Stimulated activated effector memory CD8-positive, alpha-beta T cell treated with anti-CD3 and anti-CD28 coated beads, Interleukin-12 subunit alpha, Interleukin-12 subunit beta, amount 100 ng/mL, for 72 hours (primary cell): ENCODE data around the gene COL17A1.
A peak's percentile ranks its signal among the peaks of the same experiment; 100 is the strongest.

Source experiments
- ATAC-seq: fragments of 150-1000 bp; cut with Tn5 transposase; 2 replicates; pipeline ENCODE4 v1.10.0; 2021
- DNase-seq, 2 donors: peaks; one replicate each; pipeline ENCODE4 v3.0.0; 2021 to 2022; ENCODE audit warnings: low spot score in 2 of 2
- H3K27ac Mint-ChIP-seq: one replicate; pipeline ENCODE4 v1.8.0; 2022; ENCODE audit warnings: mild to moderate bottlenecking, mixed read lengths
- H3K36me3 Mint-ChIP-seq: one replicate; pipeline ENCODE4 v1.8.0; 2022; ENCODE audit warnings: mild to moderate bottlenecking, mixed read lengths
- H3K4me1 Mint-ChIP-seq: one replicate; pipeline ENCODE4 v1.8.0; 2022; ENCODE audit warnings: mixed read lengths
- H3K4me3 Mint-ChIP-seq: one replicate; pipeline ENCODE4 v1.8.0; 2022; ENCODE audit warnings: mild to moderate bottlenecking, mixed read lengths
- H3K9me3 Mint-ChIP-seq: one replicate; pipeline ENCODE4 v1.8.0; 2022; ENCODE audit warnings: mixed read lengths

COL17A1 gene

DNA sequence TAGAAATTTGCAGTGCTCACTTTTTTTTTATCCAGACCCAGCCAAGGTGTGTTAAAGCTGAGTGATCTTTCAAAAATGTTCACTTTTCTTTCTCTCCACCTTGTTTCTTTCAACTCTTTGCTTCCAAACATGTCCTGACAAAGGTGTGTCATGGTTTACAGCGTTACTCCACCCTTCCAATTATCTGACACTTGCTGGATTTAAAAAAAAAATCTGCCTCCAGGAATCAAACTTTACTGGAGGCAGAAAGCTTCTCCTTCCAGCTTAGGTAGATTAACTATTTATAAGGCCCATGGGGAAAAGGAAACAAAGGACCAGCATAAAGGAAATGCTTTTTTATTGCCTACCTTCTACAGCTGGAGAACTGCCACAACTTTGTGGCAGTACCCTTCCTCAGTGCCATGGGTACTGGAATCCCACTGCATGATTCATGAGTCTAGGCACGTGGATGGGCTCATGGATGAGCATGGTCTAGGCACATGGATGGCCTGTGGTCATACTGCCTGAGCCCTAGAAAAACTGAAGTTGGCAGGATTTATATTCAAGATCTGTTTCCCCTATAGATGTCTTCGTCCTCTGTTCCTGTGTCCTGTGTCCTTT is at the start of gene COL17A1:
Gene COL17A1, minus strand, starts transcription at position 80 of the 600 bp plus-strand sequence. CDS start 5,207 bp downstream, outside the sequence.
- H3K27ac Mint-ChIP-seq: no peak within 1 kb of the TSS
- DNase-seq: no peak
- H3K9me3 Mint-ChIP-seq: no peaks in the 10 kb centered on the region
- no peaks in the 10 kb centered on the region for H3K4me1 Mint-ChIP-seq
- H3K4me3 Mint-ChIP-seq: no peak within 1 kb of the TSS
- H3K36me3 Mint-ChIP-seq: no peaks in the 10 kb centered on the region
- ATAC-seq: no peak

- H3K4me3 Mint-ChIP-seq: no peak overlapping the region
- H3K36me3 Mint-ChIP-seq: peaks cover 27% of the 10 kb centered on the region
- no peak overlapping the region for H3K27ac Mint-ChIP-seq
- DNase-seq (no peak), ATAC-seq (no peak)
- H3K4me1 Mint-ChIP-seq: peaks cover 16% of the 10 kb centered on the region
- no peaks in the 10 kb centered on the region for H3K9me3 Mint-ChIP-seq
Observed at GRCh38 chr10:104130041-104130440, 44.4 kb upstream of the COL17A1 start.

DNA sequence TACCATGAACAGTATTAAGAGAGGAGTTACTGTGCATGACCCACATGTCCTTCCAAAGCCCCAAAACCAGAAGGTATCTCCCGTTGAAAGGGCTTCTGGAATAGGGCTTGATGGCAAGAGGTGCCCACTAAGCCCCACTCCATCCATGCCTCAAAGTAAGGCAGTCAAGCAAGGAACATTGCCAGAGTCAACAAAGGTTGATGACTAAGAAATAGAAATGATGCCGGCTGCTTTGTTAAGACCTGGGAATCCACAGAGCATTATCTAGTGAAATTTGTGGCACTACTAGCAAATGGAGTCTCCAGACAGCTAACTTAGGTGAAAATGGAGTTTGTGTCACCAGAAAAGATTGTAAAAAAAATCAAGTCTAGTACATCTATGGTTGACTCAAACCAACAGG is 42.5 kb upstream of the COL17A1 start:
- H3K36me3 Mint-ChIP-seq: peaks cover 41% of the 10 kb centered on the region
- no peaks in the 10 kb centered on the region for H3K9me3 Mint-ChIP-seq
- DNase-seq: no peak
- peaks cover 18% of the 10 kb centered on the region for H3K4me1 Mint-ChIP-seq
- no peak for ATAC-seq
- no peak overlapping the region for H3K4me3 Mint-ChIP-seq
- no peak overlapping the region for H3K27ac Mint-ChIP-seq

DNA sequence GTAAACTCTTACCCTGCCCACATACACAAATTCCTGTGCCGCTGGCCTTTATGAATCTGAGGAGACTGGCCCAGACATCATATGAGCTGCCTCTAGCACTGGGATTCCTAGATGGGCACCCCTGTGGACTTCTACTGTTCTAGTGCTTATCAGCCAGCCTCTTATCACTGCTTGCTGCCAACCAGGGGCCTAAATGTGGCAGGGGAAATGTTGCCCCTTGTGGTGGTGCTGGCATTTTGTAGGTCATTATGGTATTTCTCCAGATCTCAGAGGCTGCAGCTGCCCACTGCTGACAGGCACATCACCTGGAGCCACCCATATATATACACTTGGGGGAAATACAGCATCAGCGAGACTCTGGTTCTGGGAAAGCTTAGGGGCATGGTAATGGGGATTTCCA is 41.7 kb upstream of the COL17A1 start:
- H3K9me3 Mint-ChIP-seq: no peaks in the 10 kb centered on the region
- ATAC-seq: peak; percentile 61
- H3K36me3 Mint-ChIP-seq: peaks cover 41% of the 10 kb centered on the region
- H3K4me1 Mint-ChIP-seq: peaks cover 27% of the 10 kb centered on the region
- H3K27ac Mint-ChIP-seq: peak overlapping the region; percentile 81
- DNase-seq: no peak
- H3K4me3 Mint-ChIP-seq: no peak overlapping the region

DNA sequence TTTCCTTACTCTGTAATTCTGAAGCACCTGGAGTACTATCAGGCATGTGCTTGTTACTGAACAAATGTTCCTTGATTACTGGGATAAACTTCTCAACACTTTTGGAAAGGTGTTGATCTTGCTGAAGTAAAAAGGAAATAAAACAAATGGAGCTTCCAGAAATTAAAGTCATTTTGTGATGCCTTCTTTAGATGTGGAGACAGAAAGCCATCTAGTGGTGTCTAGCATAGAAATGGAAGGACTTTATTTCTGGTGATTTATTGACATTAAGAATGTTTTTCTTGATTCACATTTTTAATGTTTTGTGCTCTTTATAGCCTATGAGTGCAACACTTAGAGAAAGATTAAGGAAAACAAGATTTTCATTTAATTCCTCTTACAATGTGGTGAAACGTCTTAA is 37.7 kb upstream of the COL17A1 start:
- H3K36me3 Mint-ChIP-seq: peaks cover 58% of the 10 kb centered on the region
- ATAC-seq: no peak
- no peak overlapping the region for H3K27ac Mint-ChIP-seq
- no peak for DNase-seq
- no peaks in the 10 kb centered on the region for H3K9me3 Mint-ChIP-seq
- H3K4me3 Mint-ChIP-seq: peak overlapping the region; percentile 84
- H3K4me1 Mint-ChIP-seq: peaks cover 35% of the 10 kb centered on the region

- peak overlapping the region; percentile 97 for H3K27ac Mint-ChIP-seq
- H3K4me1 Mint-ChIP-seq: peaks cover 33% of the 10 kb centered on the region
- peak overlapping the region; percentile 84 for H3K4me3 Mint-ChIP-seq
- peaks cover 56% of the 10 kb centered on the region for H3K36me3 Mint-ChIP-seq
- no peak for DNase-seq
- ATAC-seq: no peak
- H3K9me3 Mint-ChIP-seq: no peaks in the 10 kb centered on the region
Observed at GRCh38 chr10:104122225-104123107, 36.8 kb upstream of the COL17A1 start.

- peak within 1 kb of the TSS; percentile 84 for H3K4me3 Mint-ChIP-seq
- peak; percentile 92 for ATAC-seq
- H3K9me3 Mint-ChIP-seq: no peaks in the 10 kb centered on the region
Observed at GRCh38 chr10:104121485-104122224, 36.0 kb upstream of the COL17A1 start, which contains the start of gene SFR1. Gene SFR1 (plus strand): TSS chr10:104122171. CDS start chr10:104122184, 13 bp downstream.

GRCh38 chr10:104120903-104121484 is 35.3 kb upstream of the COL17A1 start:
- peaks cover 23% of the 10 kb centered on the region for H3K4me1 Mint-ChIP-seq
- peak overlapping the region; percentile 84 for H3K4me3 Mint-ChIP-seq
- DNase-seq: peak; percentile 57 to 92
- H3K9me3 Mint-ChIP-seq: no peaks in the 10 kb centered on the region
- peak overlapping the region; percentile 97 for H3K27ac Mint-ChIP-seq
- ATAC-seq: peak; percentile 65
- peaks cover 41% of the 10 kb centered on the region for H3K36me3 Mint-ChIP-seq

More at GRCh38 chr10:104121485-104122224, 36.0 kb upstream of the COL17A1 start, which contains the start of gene SFR1:
- Mint-ChIP-seq H3K4me1 (peaks cover 24% of the 10 kb centered on the region), H3K27ac (peak within 1 kb of the TSS; percentile 97), H3K36me3 (peaks cover 48% of the 10 kb centered on the region)
- DNase-seq: peak; percentile 95 to 98

- peaks cover 36% of the 10 kb centered on the region for H3K36me3 Mint-ChIP-seq
- H3K4me3 Mint-ChIP-seq: peak overlapping the region; percentile 84
- no peaks in the 10 kb centered on the region for H3K9me3 Mint-ChIP-seq
- peak overlapping the region; percentile 97 for H3K27ac Mint-ChIP-seq
- H3K4me1 Mint-ChIP-seq: peaks cover 23% of the 10 kb centered on the region
- ATAC-seq (no peak), DNase-seq (no peak)
Observed at GRCh38 chr10:104120512-104120902, 34.8 kb upstream of the COL17A1 start.

GRCh38 chr10:104119996-104120395 is 34.3 kb upstream of the COL17A1 start:
- Mint-ChIP-seq H3K9me3 (no peaks in the 10 kb centered on the region), H3K4me1 (peaks cover 19% of the 10 kb centered on the region), H3K27ac (peak overlapping the region; percentile 97), H3K36me3 (peaks cover 31% of the 10 kb centered on the region), H3K4me3 (peak overlapping the region; percentile 84)
- no peak for ATAC-seq
- no peak for DNase-seq

- ATAC-seq (no peak), DNase-seq (no peak)
- Mint-ChIP-seq H3K27ac (no peak overlapping the region), H3K4me1 (peaks cover 13% of the 10 kb centered on the region), H3K4me3 (no peak overlapping the region), H3K36me3 (peaks cover 17% of the 10 kb centered on the region), H3K9me3 (no peaks in the 10 kb centered on the region)
Observed at GRCh38 chr10:104117839-104118323, 32.2 kb upstream of the COL17A1 start.

- H3K36me3 Mint-ChIP-seq: no peaks in the 10 kb centered on the region
- H3K4me3 Mint-ChIP-seq: no peak overlapping the region
- ATAC-seq (no peak), DNase-seq (no peak)
- no peaks in the 10 kb centered on the region for H3K9me3 Mint-ChIP-seq
- peaks cover 7% of the 10 kb centered on the region for H3K4me1 Mint-ChIP-seq
- no peak overlapping the region for H3K27ac Mint-ChIP-seq
Observed at GRCh38 chr10:104113376-104113956, 27.8 kb upstream of the COL17A1 start.

DNA sequence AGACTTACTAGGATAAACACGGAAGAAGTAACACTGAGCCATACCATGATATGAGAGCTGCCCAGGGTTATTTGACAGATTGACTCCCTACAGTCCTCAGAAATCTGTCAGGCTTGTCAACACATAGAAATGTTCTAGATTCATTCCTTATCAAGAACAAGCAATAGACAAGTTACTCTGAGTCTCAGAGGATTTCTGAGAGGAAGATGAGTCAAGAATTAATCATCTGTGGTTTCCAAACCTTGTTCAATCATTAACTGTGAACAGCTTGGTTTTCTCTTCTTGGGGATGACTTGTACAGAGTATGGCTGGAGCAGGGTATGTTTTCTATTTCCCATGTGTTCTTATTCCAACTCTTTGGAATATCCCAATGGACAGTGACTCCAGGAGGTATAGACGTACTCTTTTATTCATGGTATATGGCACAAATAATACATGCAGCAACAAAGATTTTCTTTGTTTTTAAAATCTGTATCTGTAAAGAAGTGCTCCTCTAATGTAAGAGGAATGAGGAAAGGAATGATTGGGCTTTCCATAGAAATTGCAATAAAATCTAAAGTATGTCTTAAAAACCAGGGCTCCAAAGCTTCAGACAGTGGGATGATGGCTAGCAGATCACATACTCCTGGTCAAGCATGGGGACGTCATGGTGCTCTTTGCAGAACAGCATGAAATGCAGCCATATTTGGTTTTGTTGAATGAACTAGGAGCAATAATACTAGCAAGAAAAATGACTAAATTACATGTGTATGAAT is 24.4 kb upstream of the COL17A1 start:
- ATAC-seq: peak; percentile 99
- DNase-seq: no peak
- H3K4me1 Mint-ChIP-seq: peaks cover 7% of the 10 kb centered on the region
- H3K36me3 Mint-ChIP-seq: no peaks in the 10 kb centered on the region
- no peaks in the 10 kb centered on the region for H3K9me3 Mint-ChIP-seq
- H3K27ac Mint-ChIP-seq: no peak overlapping the region
- no peak overlapping the region for H3K4me3 Mint-ChIP-seq

GRCh38 chr10:104104926-104105325 is 19.2 kb upstream of the COL17A1 start:
- Mint-ChIP-seq H3K4me3 (no peak overlapping the region), H3K4me1 (peaks cover 11% of the 10 kb centered on the region), H3K27ac (no peak overlapping the region), H3K36me3 (no peaks in the 10 kb centered on the region), H3K9me3 (no peaks in the 10 kb centered on the region)
- DNase-seq (no peak), ATAC-seq (peak; percentile 54)
